ENCODE results near the gene CELF1. TPM values are rescaled to one million over a fixed set of nuclear protein-coding genes. Genes with fewer than 3 reads are reported as not detected.

CELF1 gene
- total RNA-seq, 1 donor from 2014 or later: 180 TPM

DNA sequence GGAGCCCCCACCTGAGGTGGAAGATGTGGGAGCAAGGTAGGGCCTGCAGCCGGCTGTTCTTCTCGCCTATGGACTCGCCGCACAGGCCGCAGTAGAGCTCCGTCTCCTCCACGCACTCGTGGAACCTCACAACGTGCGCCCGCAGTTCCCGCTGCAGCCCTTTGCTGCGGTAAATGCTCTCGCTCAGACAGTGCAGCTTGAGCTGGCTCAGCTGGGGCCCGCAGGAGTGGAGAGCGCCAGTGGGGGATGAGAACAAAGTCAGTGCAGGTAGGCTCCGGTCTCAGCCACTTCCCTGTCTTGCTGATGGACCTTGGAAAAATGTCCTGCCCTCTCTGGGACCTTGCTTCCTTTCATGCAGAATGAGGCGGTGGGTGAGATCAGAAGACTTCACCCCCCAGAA lies 114.2 kb downstream of the CELF1 start:
- TF ChIP-seq, protein P1, sequence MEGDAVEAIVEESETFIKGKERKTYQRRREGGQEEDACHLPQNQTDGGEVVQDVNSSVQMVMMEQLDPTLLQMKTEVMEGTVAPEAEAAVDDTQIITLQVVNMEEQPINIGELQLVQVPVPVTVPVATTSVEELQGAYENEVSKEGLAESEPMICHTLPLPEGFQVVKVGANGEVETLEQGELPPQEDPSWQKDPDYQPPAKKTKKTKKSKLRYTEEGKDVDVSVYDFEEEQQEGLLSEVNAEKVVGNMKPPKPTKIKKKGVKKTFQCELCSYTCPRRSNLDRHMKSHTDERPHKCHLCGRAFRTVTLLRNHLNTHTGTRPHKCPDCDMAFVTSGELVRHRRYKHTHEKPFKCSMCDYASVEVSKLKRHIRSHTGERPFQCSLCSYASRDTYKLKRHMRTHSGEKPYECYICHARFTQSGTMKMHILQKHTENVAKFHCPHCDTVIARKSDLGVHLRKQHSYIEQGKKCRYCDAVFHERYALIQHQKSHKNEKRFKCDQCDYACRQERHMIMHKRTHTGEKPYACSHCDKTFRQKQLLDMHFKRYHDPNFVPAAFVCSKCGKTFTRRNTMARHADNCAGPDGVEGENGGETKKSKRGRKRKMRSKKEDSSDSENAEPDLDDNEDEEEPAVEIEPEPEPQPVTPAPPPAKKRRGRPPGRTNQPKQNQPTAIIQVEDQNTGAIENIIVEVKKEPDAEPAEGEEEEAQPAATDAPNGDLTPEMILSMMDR (conservative IDR thresholded peaks at IDR 0.05): no peak
- no peaks in the 10 kb centered on the region for H3K27me3 Mint-ChIP-seq (ENCODE audit: low read depth)
- no peak overlapping the region for H3K4me3 Mint-ChIP-seq
- H3K9me3 Mint-ChIP-seq: no peaks in the 10 kb centered on the region
- H3K4me1 Mint-ChIP-seq: no peaks in the 10 kb centered on the region
- no peak overlapping the region for H3K27ac Mint-ChIP-seq (ENCODE audit: unreplicated experiment)
- no peak for DNase-seq (ENCODE audit: low read depth, low spot score)
- H3K36me3 Mint-ChIP-seq (ENCODE audit: low read depth): no peaks in the 10 kb centered on the region

- no peak for DNase-seq (ENCODE audit: low read depth, low spot score)
- H3K4me3 Mint-ChIP-seq: no peak overlapping the region
- peak overlapping the region; percentile 35 for H3K27ac Mint-ChIP-seq (ENCODE audit: unreplicated experiment)
- H3K9me3 Mint-ChIP-seq: no peaks in the 10 kb centered on the region
- TF ChIP-seq, protein P1 (conservative IDR thresholded peaks at IDR 0.05): no peak
- H3K4me1 Mint-ChIP-seq: no peaks in the 10 kb centered on the region
- H3K27me3 Mint-ChIP-seq (ENCODE audit: low read depth): no peaks in the 10 kb centered on the region
- H3K36me3 Mint-ChIP-seq (ENCODE audit: low read depth): no peaks in the 10 kb centered on the region
Observed at GRCh38 chr11:47437746-47438418, 115.0 kb downstream of the CELF1 start.

DNA sequence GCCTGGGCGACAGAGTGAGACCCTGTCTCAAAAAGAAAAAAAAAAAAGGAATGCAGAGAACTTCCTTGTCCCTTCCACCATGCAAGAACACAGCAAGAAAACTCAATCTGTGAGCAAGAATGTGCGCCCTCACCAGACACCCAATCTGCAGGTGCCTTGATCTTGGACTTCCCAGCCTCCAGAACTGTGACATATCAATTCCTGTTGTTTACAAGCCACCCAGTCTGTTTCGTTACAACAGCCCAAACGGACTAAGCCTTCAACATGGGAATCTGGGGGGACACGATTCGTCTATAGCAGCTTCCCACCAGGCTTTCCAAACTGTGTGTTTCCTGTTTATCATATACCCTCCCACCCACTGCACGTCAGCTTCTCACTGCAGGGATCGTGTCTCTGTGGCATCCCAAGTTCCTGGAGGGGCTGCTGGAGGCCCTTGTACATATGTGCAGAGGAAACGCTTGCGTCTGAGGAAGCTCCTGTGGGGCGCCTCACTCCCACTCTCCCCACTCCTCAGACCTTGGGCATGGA lies 115.7 kb downstream of the CELF1 start:
- DNase-seq (ENCODE audit: low read depth, low spot score): no peak

GRCh38 chr11:47436726-47437125 lies 116.2 kb downstream of the CELF1 start:
- TF ChIP-seq, protein P1 (conservative IDR thresholded peaks at IDR 0.05): no peak
- no peaks in the 10 kb centered on the region for H3K36me3 Mint-ChIP-seq (ENCODE audit: low read depth)
- DNase-seq (ENCODE audit: low read depth, low spot score): no peak
- no peak overlapping the region for H3K4me3 Mint-ChIP-seq
- H3K27ac Mint-ChIP-seq (ENCODE audit: unreplicated experiment): peak overlapping the region; percentile 12
- no peaks in the 10 kb centered on the region for H3K27me3 Mint-ChIP-seq (ENCODE audit: low read depth)
- no peaks in the 10 kb centered on the region for H3K9me3 Mint-ChIP-seq
- H3K4me1 Mint-ChIP-seq: no peaks in the 10 kb centered on the region

More for the DNA sequence above, 115.7 kb downstream of the CELF1 start:
- TF ChIP-seq, protein P1 (conservative IDR thresholded peaks at IDR 0.05): no peak
- Mint-ChIP-seq H3K4me3 (no peak overlapping the region), H3K27me3 (ENCODE audit: low read depth) (no peaks in the 10 kb centered on the region), H3K27ac (ENCODE audit: unreplicated experiment) (peak overlapping the region; percentile 35), H3K36me3 (ENCODE audit: low read depth) (no peaks in the 10 kb centered on the region), H3K4me1 (no peaks in the 10 kb centered on the region), H3K9me3 (no peaks in the 10 kb centered on the region)

- Mint-ChIP-seq H3K27me3 (ENCODE audit: low read depth) (no peaks in the 10 kb centered on the region), H3K4me3 (no peak overlapping the region), H3K27ac (ENCODE audit: unreplicated experiment) (peak overlapping the region; percentile 35), H3K4me1 (no peaks in the 10 kb centered on the region), H3K9me3 (no peaks in the 10 kb centered on the region), H3K36me3 (ENCODE audit: low read depth) (no peaks in the 10 kb centered on the region)
- DNase-seq (ENCODE audit: low read depth, low spot score): no peak
- TF ChIP-seq, protein P1 (conservative IDR thresholded peaks at IDR 0.05): no peak
Observed at GRCh38 chr11:47435687-47436086, 117.2 kb downstream of the CELF1 start.
